ENCODE data around the gene OPTN.

DNA sequence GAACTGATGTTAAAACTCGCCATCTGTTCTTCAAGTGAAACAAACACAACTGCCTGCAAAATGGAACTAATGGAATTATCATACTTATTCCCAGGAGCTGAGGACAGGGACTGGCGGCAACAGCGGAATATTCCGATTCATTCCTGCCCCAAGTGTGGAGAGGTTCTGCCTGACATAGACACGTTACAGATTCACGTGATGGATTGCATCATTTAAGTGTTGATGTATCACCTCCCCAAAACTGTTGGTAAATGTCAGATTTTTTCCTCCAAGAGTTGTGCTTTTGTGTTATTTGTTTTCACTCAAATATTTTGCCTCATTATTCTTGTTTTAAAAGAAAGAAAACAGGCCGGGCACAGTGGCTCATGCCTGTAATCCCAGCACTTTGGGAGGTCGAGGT is 36.7 kb downstream of the OPTN start:
- TF ChIP-seq, protein P1, sequence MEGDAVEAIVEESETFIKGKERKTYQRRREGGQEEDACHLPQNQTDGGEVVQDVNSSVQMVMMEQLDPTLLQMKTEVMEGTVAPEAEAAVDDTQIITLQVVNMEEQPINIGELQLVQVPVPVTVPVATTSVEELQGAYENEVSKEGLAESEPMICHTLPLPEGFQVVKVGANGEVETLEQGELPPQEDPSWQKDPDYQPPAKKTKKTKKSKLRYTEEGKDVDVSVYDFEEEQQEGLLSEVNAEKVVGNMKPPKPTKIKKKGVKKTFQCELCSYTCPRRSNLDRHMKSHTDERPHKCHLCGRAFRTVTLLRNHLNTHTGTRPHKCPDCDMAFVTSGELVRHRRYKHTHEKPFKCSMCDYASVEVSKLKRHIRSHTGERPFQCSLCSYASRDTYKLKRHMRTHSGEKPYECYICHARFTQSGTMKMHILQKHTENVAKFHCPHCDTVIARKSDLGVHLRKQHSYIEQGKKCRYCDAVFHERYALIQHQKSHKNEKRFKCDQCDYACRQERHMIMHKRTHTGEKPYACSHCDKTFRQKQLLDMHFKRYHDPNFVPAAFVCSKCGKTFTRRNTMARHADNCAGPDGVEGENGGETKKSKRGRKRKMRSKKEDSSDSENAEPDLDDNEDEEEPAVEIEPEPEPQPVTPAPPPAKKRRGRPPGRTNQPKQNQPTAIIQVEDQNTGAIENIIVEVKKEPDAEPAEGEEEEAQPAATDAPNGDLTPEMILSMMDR (IDR thresholded peaks at IDR 0.05) = no peak
- TF ChIP-seq RAD21 (IDR thresholded peaks at IDR 0.05; ENCODE audit: low read length) (no peak), MXI1 (IDR thresholded peaks at IDR 0.05; ENCODE audit: low read depth, low read length) (no peak), FOXM1 (IDR thresholded peaks at IDR 0.05; ENCODE audit: low read depth) (no peak)
- TF ChIP-seq, protein P2, sequence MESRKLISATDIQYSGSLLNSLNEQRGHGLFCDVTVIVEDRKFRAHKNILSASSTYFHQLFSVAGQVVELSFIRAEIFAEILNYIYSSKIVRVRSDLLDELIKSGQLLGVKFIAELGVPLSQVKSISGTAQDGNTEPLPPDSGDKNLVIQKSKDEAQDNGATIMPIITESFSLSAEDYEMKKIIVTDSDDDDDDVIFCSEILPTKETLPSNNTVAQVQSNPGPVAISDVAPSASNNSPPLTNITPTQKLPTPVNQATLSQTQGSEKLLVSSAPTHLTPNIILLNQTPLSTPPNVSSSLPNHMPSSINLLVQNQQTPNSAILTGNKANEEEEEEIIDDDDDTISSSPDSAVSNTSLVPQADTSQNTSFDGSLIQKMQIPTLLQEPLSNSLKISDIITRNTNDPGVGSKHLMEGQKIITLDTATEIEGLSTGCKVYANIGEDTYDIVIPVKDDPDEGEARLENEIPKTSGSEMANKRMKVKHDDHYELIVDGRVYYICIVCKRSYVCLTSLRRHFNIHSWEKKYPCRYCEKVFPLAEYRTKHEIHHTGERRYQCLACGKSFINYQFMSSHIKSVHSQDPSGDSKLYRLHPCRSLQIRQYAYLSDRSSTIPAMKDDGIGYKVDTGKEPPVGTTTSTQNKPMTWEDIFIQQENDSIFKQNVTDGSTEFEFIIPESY (IDR thresholded peaks at IDR 0.05; ENCODE audit: borderline replicate concordance, low read depth) = no peak

Measured in SK-N-SH (cell line).